Thoracic aorta (tissue), 2 donors: ENCODE data around the gene RSAD1. TPM values are rescaled to one million over a fixed set of nuclear protein-coding genes. Genes with fewer than 3 reads are reported as not detected.

Source experiments
- ATAC-seq: fragments of 150-250 bp; one replicate; pipeline ENCODE4 v1.8.0; 2017; ENCODE audit warnings: low read depth; ENCODE audit not compliant: insufficient number of reproducible peaks, low FRiP score
- DNase-seq: peaks from one replicate; pipeline ENCODE4 v3.0.0-alpha.2; 2020; ENCODE audit warnings: low spot score
- H3K27ac ChIP-seq, 2 donors: fragments of 200-600 bp; sonication (generic); 1 replicate in 1 of 2; 2 replicates in 1 of 2; pipeline ENCODE4 v1.5.1; 2016; ENCODE audit warnings: mild to moderate bottlenecking in 2 of 2, moderate library complexity in 2 of 2
- H3K27me3 ChIP-seq: fragments of 200-600 bp; sonication (generic); replicated peaks from 2 replicates; pipeline ENCODE4 v1.6.0; 2016; ENCODE audit warnings: mild to moderate bottlenecking; ENCODE audit not compliant: insufficient read depth
- H3K36me3 ChIP-seq: fragments of 200-600 bp; sonication (generic); one replicate; pipeline ENCODE4 v1.5.1; 2016
- H3K4me1 ChIP-seq, 2 donors: fragments of 200-600 bp; sonication (generic); 1 replicate in 1 of 2; 2 replicates in 1 of 2; pipeline versions ENCODE4 v1.5.1 to v1.6.0; 2016; ENCODE audit warnings: low read depth in 2 of 2, mild to moderate bottlenecking in 1 of 2; ENCODE audit not compliant: control insufficient read depth in 1 of 2
- H3K4me3 ChIP-seq: fragments of 200-600 bp; sonication (generic); 2 replicates; pipeline ENCODE4 v1.5.1; 2016; ENCODE audit warnings: mild to moderate bottlenecking
- H3K9me3 ChIP-seq: fragments of 200-600 bp; sonication (generic); 2 replicates; pipeline ENCODE4 v1.5.1; 2016
- CTCF ChIP-seq: fragments of 200-600 bp; sonication (generic); IDR thresholded peaks from one replicate; pipeline ENCODE4 v1.5.1; 2019; ENCODE audit warnings: antibody characterized with exemption
- total RNA-seq, 2 donors: library from RNA; depleted of rRNA; stranded (reverse); fragments of >200 nt; gene quantifications; one replicate each; pipeline versions ENCODE4 v1.1.0 to v1.2.3, GENCODE V29; 2016

The RSAD1 gene
- total RNA-seq, 2 donors from 2014 or later = 21.4 to 35.3 TPM

GRCh38 chr17:50495918-50496317, 17.3 kb downstream of the RSAD1 start:
- Histone ChIP-seq H3K27me3 (no peaks in the 10 kb centered on the region), H3K36me3 (no peaks in the 10 kb centered on the region), H3K27ac (no peak overlapping the region), H3K9me3 (no peaks in the 10 kb centered on the region), H3K4me3 (no peak overlapping the region), H3K4me1 (no peaks in the 10 kb centered on the region)
- no peak for TF ChIP-seq CTCF
- ATAC-seq (no peak), DNase-seq (no peak)

DNA sequence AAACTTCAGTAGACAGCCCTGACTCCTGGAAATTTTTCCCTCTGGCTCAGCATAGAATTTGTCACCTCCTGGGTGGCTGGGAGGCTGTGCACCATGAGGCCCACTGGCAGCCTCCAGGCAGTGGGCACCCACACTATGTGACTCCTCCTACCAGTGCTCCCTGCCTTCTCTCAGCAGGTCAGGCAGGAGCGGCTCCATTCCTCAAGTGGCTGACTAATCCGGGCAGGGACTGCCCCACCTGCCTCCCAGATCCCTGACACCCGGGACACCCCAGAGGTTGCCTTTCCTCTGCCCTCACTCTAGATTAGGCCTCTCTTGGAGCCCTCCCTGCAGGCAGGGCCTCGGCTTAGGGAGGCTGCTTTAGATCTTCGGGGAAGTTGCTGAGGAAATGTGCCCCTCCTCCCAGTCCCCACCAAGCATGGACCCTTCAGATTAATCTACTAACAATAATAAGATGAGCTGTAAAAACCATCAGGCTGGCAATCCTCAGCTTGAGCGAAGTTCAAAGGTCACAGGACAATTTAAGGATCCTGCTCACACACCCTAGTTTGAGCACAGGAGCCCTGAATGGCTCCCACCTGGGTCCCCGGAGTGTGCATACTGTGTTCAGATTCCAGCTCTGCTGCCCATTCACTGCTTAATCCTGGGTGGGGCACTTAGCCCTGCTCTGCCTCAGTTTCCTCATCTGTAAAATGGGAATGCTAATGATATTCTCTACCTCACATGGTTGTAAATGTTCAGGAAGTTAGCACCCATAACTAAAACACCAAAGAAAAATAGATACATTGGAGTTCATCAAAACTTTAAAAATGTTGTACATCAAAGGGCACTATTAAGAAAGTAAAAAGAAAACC, 19.6 kb downstream of the RSAD1 start:
- Histone ChIP-seq H3K9me3 (no peaks in the 10 kb centered on the region), H3K27me3 (no peaks in the 10 kb centered on the region)
- no peak for ATAC-seq

DNA sequence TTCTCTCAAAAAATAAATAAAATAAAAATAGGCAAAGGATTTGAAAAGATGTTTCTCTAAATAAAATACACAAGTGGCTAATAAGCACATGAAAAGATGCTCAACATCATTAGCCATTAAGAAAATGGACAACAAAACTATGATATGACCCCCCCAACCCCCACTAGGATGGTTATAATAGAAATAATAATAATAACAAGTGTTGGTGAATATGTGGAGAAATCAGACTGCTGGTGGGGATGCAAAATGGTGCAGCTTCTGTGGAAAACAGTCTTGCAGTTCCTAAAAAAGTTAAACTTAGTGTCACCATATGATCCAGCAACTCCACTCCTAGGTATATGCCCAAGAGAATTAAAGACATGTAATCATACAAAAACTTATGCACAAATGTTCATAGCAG, 20.6 kb downstream of the RSAD1 start:
- Histone ChIP-seq H3K27ac (no peak overlapping the region), H3K9me3 (no peaks in the 10 kb centered on the region), H3K27me3 (no peaks in the 10 kb centered on the region), H3K4me1 (no peaks in the 10 kb centered on the region), H3K36me3 (no peaks in the 10 kb centered on the region), H3K4me3 (no peak overlapping the region)
- TF ChIP-seq CTCF = no peak
- no peak for ATAC-seq
- no peak for DNase-seq

More for the DNA sequence above, 19.6 kb downstream of the RSAD1 start:
- H3K4me3 ChIP-seq = no peak overlapping the region
- TF ChIP-seq CTCF = no peak
- no peak overlapping the region for H3K27ac ChIP-seq
- H3K36me3 ChIP-seq = no peaks in the 10 kb centered on the region
- no peak for DNase-seq
- H3K4me1 ChIP-seq = no peaks in the 10 kb centered on the region

- Histone ChIP-seq H3K4me1 (no peaks in the 10 kb centered on the region), H3K27me3 (no peaks in the 10 kb centered on the region), H3K4me3 (no peak overlapping the region), H3K27ac (no peak overlapping the region), H3K9me3 (no peaks in the 10 kb centered on the region), H3K36me3 (no peaks in the 10 kb centered on the region)
- DNase-seq (no peak), ATAC-seq (no peak)
- TF ChIP-seq CTCF = no peak
Observed at GRCh38 chr17:50499721-50500120, 21.1 kb downstream of the RSAD1 start.

GRCh38 chr17:50501054-50501453, 22.4 kb downstream of the RSAD1 start:
- Histone ChIP-seq H3K36me3 (no peaks in the 10 kb centered on the region), H3K4me1 (no peaks in the 10 kb centered on the region), H3K27me3 (no peaks in the 10 kb centered on the region), H3K4me3 (no peak overlapping the region), H3K27ac (no peak overlapping the region), H3K9me3 (no peaks in the 10 kb centered on the region)
- DNase-seq (no peak), ATAC-seq (no peak)
- TF ChIP-seq CTCF = no peak
